Endothelial cell (in vitro differentiated cells): Measurements from ENCODE around the gene NDUFS1. TPM values are rescaled to one million over a fixed set of nuclear protein-coding genes. Genes with fewer than 3 reads are reported as not detected.
A peak's percentile ranks its signal among the peaks of the same experiment; 100 is the strongest.
"Not testable (repeated sequence)": the region's sequence is repeated elsewhere in the genome, so short reads cannot be mapped to it uniquely, and the experiment has no call there.

Experiments used
- DNase-seq: peaks from one replicate; pipeline ENCODE4 v3.0.0; 2021; ENCODE audit warnings: low spot score
- H3K27ac Mint-ChIP-seq: one replicate; pipeline ENCODE4 v1.8.0; 2021; ENCODE audit warnings: mixed read lengths, inconsistent platforms; ENCODE audit not compliant: unreplicated experiment
- H3K27me3 Mint-ChIP-seq: one replicate; pipeline ENCODE4 v1.8.0; 2021; ENCODE audit warnings: mild to moderate bottlenecking, moderate library complexity, mixed read lengths, inconsistent platforms; ENCODE audit not compliant: unreplicated experiment
- H3K36me3 Mint-ChIP-seq: one replicate; pipeline ENCODE4 v1.8.0; 2021; ENCODE audit warnings: mild to moderate bottlenecking, low read depth, mixed read lengths, inconsistent platforms; ENCODE audit not compliant: unreplicated experiment
- H3K4me1 Mint-ChIP-seq: one replicate; pipeline ENCODE4 v1.8.0; 2021; ENCODE audit warnings: mild to moderate bottlenecking, mixed read lengths, inconsistent platforms; ENCODE audit not compliant: unreplicated experiment
- H3K4me3 Mint-ChIP-seq: one replicate; pipeline ENCODE4 v1.8.0; 2021; ENCODE audit warnings: mild to moderate bottlenecking, mixed read lengths, inconsistent platforms; ENCODE audit not compliant: unreplicated experiment
- H3K9me3 Mint-ChIP-seq: one replicate; pipeline ENCODE4 v1.8.0; 2021; ENCODE audit warnings: mixed read lengths, inconsistent platforms; ENCODE audit not compliant: unreplicated experiment
- CTCF ChIP-seq: fragments of 200-600 bp; sonication (generic); IDR thresholded peaks from one replicate; pipeline ENCODE4 v1.5.0; 2021; ENCODE audit warnings: antibody characterized with exemption; ENCODE audit not compliant: unreplicated experiment
- total RNA-seq: library from RNA; stranded (reverse); fragmentation: NEBNext Ultra II Directional; extraction: Animal tissue kit (Norgen Biotek cat#: 25700); gene quantifications from one replicate; pipeline ENCODE4 v1.2.1, GENCODE V29; 2021; ENCODE audit not compliant: unreplicated experiment

The NDUFS1 gene
- total RNA-seq, 1 donor from 2014 or later = 67.9 TPM

- Mint-ChIP-seq H3K4me3 (no peak overlapping the region), H3K27me3 (no peaks in the 10 kb centered on the region), H3K9me3 (no peaks in the 10 kb centered on the region), H3K4me1 (peaks cover 3% of the 10 kb centered on the region), H3K27ac (no peak overlapping the region), H3K36me3 (peaks cover 8% of the 10 kb centered on the region)
- DNase-seq = no peak
- TF ChIP-seq CTCF = no peak
These were observed 13.9 kb upstream of the NDUFS1 start for GRCh38 chr2:206173147-206173546.

- not testable (repeated sequence) for H3K27ac Mint-ChIP-seq, H3K27me3 Mint-ChIP-seq, DNase-seq, H3K4me3 Mint-ChIP-seq, H3K36me3 Mint-ChIP-seq, H3K9me3 Mint-ChIP-seq, H3K4me1 Mint-ChIP-seq
These were observed 12.6 kb upstream of the NDUFS1 start for GRCh38 chr2:206171624-206172397.

- peaks cover 13% of the 10 kb centered on the region for H3K36me3 Mint-ChIP-seq
- not testable (repeated sequence) for H3K9me3 Mint-ChIP-seq, H3K27ac Mint-ChIP-seq, H3K4me1 Mint-ChIP-seq, H3K4me3 Mint-ChIP-seq, DNase-seq, H3K27me3 Mint-ChIP-seq
These were observed 9.0 kb upstream of the NDUFS1 start for GRCh38 chr2:206168230-206168629.

GRCh38 chr2:206164261-206164862 is 5.1 kb upstream of the NDUFS1 start:
- H3K27me3 Mint-ChIP-seq = no peaks in the 10 kb centered on the region
- DNase-seq = peak; percentile 51
- H3K27ac Mint-ChIP-seq = no peak overlapping the region
- H3K4me1 Mint-ChIP-seq = peaks cover 12% of the 10 kb centered on the region
- no peak overlapping the region for H3K4me3 Mint-ChIP-seq
- TF ChIP-seq CTCF = peak; percentile 90
- H3K9me3 Mint-ChIP-seq = no peaks in the 10 kb centered on the region
- peaks cover 21% of the 10 kb centered on the region for H3K36me3 Mint-ChIP-seq

- no peak for DNase-seq
- H3K27ac Mint-ChIP-seq = no peak overlapping the region
- no peaks in the 10 kb centered on the region for H3K9me3 Mint-ChIP-seq
- H3K4me1 Mint-ChIP-seq = peaks cover 13% of the 10 kb centered on the region
- H3K4me3 Mint-ChIP-seq = peak overlapping the region; percentile 23
- no peak for TF ChIP-seq CTCF
- H3K36me3 Mint-ChIP-seq = peaks cover 25% of the 10 kb centered on the region
- no peaks in the 10 kb centered on the region for H3K27me3 Mint-ChIP-seq
These were observed 4.1 kb upstream of the NDUFS1 start for GRCh38 chr2:206163251-206163880.

GRCh38 chr2:206162401-206162800 is 3.2 kb upstream of the NDUFS1 start:
- not testable (repeated sequence) for H3K9me3 Mint-ChIP-seq, H3K27me3 Mint-ChIP-seq, H3K27ac Mint-ChIP-seq, DNase-seq
- H3K36me3 Mint-ChIP-seq = peaks cover 28% of the 10 kb centered on the region
- peaks cover 16% of the 10 kb centered on the region for H3K4me1 Mint-ChIP-seq
- H3K4me3 Mint-ChIP-seq = peak overlapping the region; percentile 31
